Panc1 (cell line): ENCODE data around the gene DHX15. TPM values are rescaled to one million over a fixed set of nuclear protein-coding genes. Genes with fewer than 3 reads are reported as not detected.

Experiments
- ATAC-seq: fragments of 200-7000 bp; cut with Tn5 transposase; 2 replicates; pipeline ENCODE4 v1.9.1; 2020; ENCODE audit warnings: mild to moderate bottlenecking, moderate library complexity
- BruUV-seq: library from RNA; stranded (reverse); fragments of 400-500 nt; replicated peaks from 2 replicates; lab custom pipeline; 2021; lab: Mats Ljungman, UMichigan
- CTCF ChIA-PET: fragments of 300-600 bp; sonication (Branson Sonifier 250); formaldehyde crosslinking; loops from one replicate; lab custom pipeline; 2022; ENCODE audit warnings: antibody characterized with exemption; lab: Charles Lee
- POLR2A ChIA-PET: fragments of 300-600 bp; sonication (Branson Sonifier 250); formaldehyde crosslinking; loops from one replicate; lab custom pipeline; 2022; ENCODE audit warnings: antibody characterized with exemption; lab: Charles Lee
- DNase-seq: peaks from one replicate; pipeline ENCODE4 v3.0.0-alpha.2; 2010; ENCODE audit warnings: low read depth, low spot score
- H3K27ac ChIP-seq: 2 replicates; pipeline ENCODE4 v1.5.1; 2011; ENCODE audit warnings: mild to moderate bottlenecking, low read length, inconsistent platforms
- H3K27me3 ChIP-seq: fragments of 200-500 bp; sonication (Bioruptor generic); 2 replicates; pipeline ENCODE4 v1.6.0; 2014; ENCODE audit warnings: low read length, inconsistent platforms; ENCODE audit not compliant: control insufficient read depth, insufficient read depth
- H3K36me3 ChIP-seq: fragments of 200-500 bp; sonication (Bioruptor generic); 2 replicates; pipeline ENCODE4 v1.5.1; 2014; ENCODE audit warnings: inconsistent platforms, mild to moderate bottlenecking, low read length, moderate library complexity; ENCODE audit not compliant: control insufficient read depth, insufficient read depth
- H3K4me1 ChIP-seq: 2 replicates; pipeline ENCODE4 v1.5.1; 2011; ENCODE audit warnings: inconsistent platforms, mild to moderate bottlenecking, low read length, moderate library complexity; ENCODE audit not compliant: control insufficient read depth, insufficient read depth
- H3K4me3 ChIP-seq, 2 experiments: 2 replicates each; pipeline ENCODE4 v1.5.1; 2011 to 2012; ENCODE audit warnings: low read depth in 2 of 2, low read length in 2 of 2, mild to moderate bottlenecking in 2 of 2, inconsistent platforms in 1 of 2, moderate library complexity in 1 of 2
- H3K9me3 ChIP-seq: fragments of 200-500 bp; sonication (Bioruptor generic); 2 replicates; pipeline ENCODE4 v1.5.1; 2014; ENCODE audit warnings: low read depth, mild to moderate bottlenecking, inconsistent platforms, low read length, moderate library complexity; ENCODE audit not compliant: control insufficient read depth, insufficient read depth
- CTCF ChIP-seq: fragments of 450-650 bp; IDR thresholded peaks from 2 replicates; pipeline ENCODE4 v1.5.1; 2017; ENCODE audit warnings: mild to moderate bottlenecking
- POLR2AphosphoS5 ChIP-seq: IDR thresholded peaks from 2 replicates; pipeline ENCODE4 v1.6.1; 2012; ENCODE audit warnings: mild to moderate bottlenecking, low read depth, low read length, moderate library complexity
- REST ChIP-seq, 2 experiments: IDR thresholded peaks; 2 replicates each; pipeline ENCODE4 v1.6.1; 2011 to 2012; ENCODE audit warnings: low read depth in 2 of 2, control low read depth in 1 of 2, low read length in 1 of 2, mild to moderate bottlenecking in 1 of 2, moderate library complexity in 1 of 2; ENCODE audit not compliant: insufficient read depth in 1 of 2
- SIN3A ChIP-seq: IDR thresholded peaks from 2 replicates; pipeline ENCODE4 v1.6.1; 2012; ENCODE audit warnings: low read depth, mild to moderate bottlenecking, low read length, moderate library complexity, borderline replicate concordance; ENCODE audit not compliant: insufficient read depth
- TCF7L2 ChIP-seq: IDR thresholded peaks from 2 replicates; pipeline ENCODE4 v1.6.1; 2011; ENCODE audit warnings: mild to moderate bottlenecking, low read depth, low read length, inconsistent platforms
- in situ Hi-C: cut with HindIII; loops from 2 replicates; pipeline ENCODE4 v1.10.0; 2016; ENCODE audit warnings: low sequenced_read_pairs, low pct_unique_long_range_greater_than_20kb
- intact Hi-C: fragments of 100-400 bp; cut with micrococcal nuclease; formaldehyde crosslinking; loops from one replicate; pipeline ENCODE4 v1.10.0; 2022; ENCODE audit not compliant: unreplicated experiment
- total RNA-seq: library from RNA; stranded (reverse); gene quantifications from one replicate; pipeline ENCODE4 v1.2.1, GENCODE V29; 2021; ENCODE audit not compliant: unreplicated experiment

Gene DHX15
- total RNA-seq, 1 experiment from 2014 or later: 118 TPM

GRCh38 chr4:24496597-24496996, 87.8 kb downstream of the DHX15 start:
- ChIA-PET POLR2A (no interaction called here), CTCF (no interaction called here)
- Histone ChIP-seq H3K27ac (no peak overlapping the region), H3K27me3 (no peaks in the 10 kb centered on the region; the same call in 1 of the 2 replicates), H3K36me3 (no peaks in the 10 kb centered on the region), H3K4me3 (no peak overlapping the region), H3K4me1 (no peaks in the 10 kb centered on the region), H3K9me3 (no peaks in the 10 kb centered on the region)
- ATAC-seq (no peak), DNase-seq (no peak)
- BruUV-seq: no TSS peak
- in situ Hi-C loops: no loop called here
- intact Hi-C loops: no loop called here
- TF ChIP-seq CTCF (no peak), REST (IDR thresholded peaks at IDR 0.05; ENCODE audit: insufficient read depth in 1 of 2, low read depth in 2 of 2, low read length in 1 of 2) (no peak), SIN3A (no peak), TCF7L2 (no peak), POLR2AphosphoS5 (no peak)

GRCh38 chr4:24495388-24495787, 89.0 kb downstream of the DHX15 start:
- H3K27ac ChIP-seq: no peak overlapping the region
- no TSS peak for BruUV-seq
- intact Hi-C loops (no loop called here), in situ Hi-C loops (no loop called here)
- no peak for ATAC-seq
- H3K27me3 ChIP-seq: no peaks in the 10 kb centered on the region; the same call in 1 of the 2 replicates
- H3K9me3 ChIP-seq: no peaks in the 10 kb centered on the region
- TF ChIP-seq REST (IDR thresholded peaks at IDR 0.05; ENCODE audit: insufficient read depth in 1 of 2, low read depth in 2 of 2, low read length in 1 of 2): no peak
- no peak for TF ChIP-seq SIN3A
- TF ChIP-seq CTCF: no peak
- TF ChIP-seq TCF7L2: no peak
- TF ChIP-seq POLR2AphosphoS5: no peak
- CTCF ChIA-PET: no interaction called here
- no peak overlapping the region for H3K4me3 ChIP-seq
- H3K36me3 ChIP-seq: no peaks in the 10 kb centered on the region
- no peak for DNase-seq
- H3K4me1 ChIP-seq: no peaks in the 10 kb centered on the region
- POLR2A ChIA-PET: no interaction called here
